Coronary artery (tissue), 2 donors: ENCODE data around the gene FGF7.

ENCODE experiments used
- DNase-seq: peaks from one replicate; pipeline ENCODE4 v3.0.0-alpha.2; 2017; ENCODE audit warnings: low spot score
- H3K27ac ChIP-seq, 2 donors: fragments of 200-600 bp; sonication (generic); one replicate each; pipeline ENCODE4 v1.5.1; 2016 to 2019
- H3K4me3 ChIP-seq: fragments of 200-600 bp; sonication (generic); 2 replicates; pipeline ENCODE4 v1.5.1; 2016; ENCODE audit warnings: mild to moderate bottlenecking, moderate library complexity
- TF ChIP-seq, protein P1 (sequence below): fragments of 200-600 bp; sonication (generic); IDR thresholded peaks from one replicate; pipeline ENCODE4 v1.5.1; 2019; ENCODE audit warnings: antibody characterized with exemption

FGF7 gene

GRCh38 chr15:49528289-49528688 lies 105.2 kb downstream of the FGF7 start:
- H3K4me3 ChIP-seq = no peak overlapping the region
- TF ChIP-seq, protein P1, sequence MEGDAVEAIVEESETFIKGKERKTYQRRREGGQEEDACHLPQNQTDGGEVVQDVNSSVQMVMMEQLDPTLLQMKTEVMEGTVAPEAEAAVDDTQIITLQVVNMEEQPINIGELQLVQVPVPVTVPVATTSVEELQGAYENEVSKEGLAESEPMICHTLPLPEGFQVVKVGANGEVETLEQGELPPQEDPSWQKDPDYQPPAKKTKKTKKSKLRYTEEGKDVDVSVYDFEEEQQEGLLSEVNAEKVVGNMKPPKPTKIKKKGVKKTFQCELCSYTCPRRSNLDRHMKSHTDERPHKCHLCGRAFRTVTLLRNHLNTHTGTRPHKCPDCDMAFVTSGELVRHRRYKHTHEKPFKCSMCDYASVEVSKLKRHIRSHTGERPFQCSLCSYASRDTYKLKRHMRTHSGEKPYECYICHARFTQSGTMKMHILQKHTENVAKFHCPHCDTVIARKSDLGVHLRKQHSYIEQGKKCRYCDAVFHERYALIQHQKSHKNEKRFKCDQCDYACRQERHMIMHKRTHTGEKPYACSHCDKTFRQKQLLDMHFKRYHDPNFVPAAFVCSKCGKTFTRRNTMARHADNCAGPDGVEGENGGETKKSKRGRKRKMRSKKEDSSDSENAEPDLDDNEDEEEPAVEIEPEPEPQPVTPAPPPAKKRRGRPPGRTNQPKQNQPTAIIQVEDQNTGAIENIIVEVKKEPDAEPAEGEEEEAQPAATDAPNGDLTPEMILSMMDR = no peak
- DNase-seq = no peak
- H3K27ac ChIP-seq = no peak overlapping the region

DNA sequence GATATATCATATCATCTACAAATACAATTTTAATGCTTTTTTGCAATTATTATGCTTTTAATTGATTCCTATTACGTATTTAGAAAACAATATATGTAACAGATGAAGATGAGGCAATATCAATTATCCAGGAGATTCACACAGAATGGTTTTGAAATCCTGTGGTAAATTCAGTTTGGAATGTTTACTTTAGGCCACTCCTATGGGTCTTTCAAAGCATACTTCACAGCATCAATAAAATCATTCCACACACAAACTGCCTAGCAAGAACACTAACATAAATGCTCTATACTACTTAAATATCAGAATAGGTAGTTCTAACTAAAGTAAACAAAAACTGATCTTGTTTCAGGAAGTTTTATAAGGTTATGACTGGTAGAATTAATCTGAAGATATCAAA lies 107.0 kb downstream of the FGF7 start:
- no peak overlapping the region for H3K27ac ChIP-seq
- no peak for DNase-seq
- TF ChIP-seq, protein P1 = no peak
- H3K4me3 ChIP-seq = no peak overlapping the region
